Mammary epithelial cell (primary cell): ENCODE results near the gene SPTLC2.
"Not testable (repeated sequence)": the region's sequence is repeated elsewhere in the genome, so short reads cannot be mapped to it uniquely, and the experiment has no call there.

ENCODE experiments used
- EZH2 ChIP-seq: IDR thresholded peaks from 2 replicates; pipeline ENCODE4 v1.6.1; 2012; ENCODE audit warnings: low read length, inconsistent platforms, borderline replicate concordance
- TF ChIP-seq, protein P1 (sequence below), 2 donors: IDR thresholded peaks in 1 of 2; conservative IDR thresholded peaks in 1 of 2; 2 replicates each; pipeline ENCODE4 v1.5.1; 2011 to 2012; ENCODE audit warnings: inconsistent platforms in 2 of 2, low read length in 2 of 2, mild to moderate bottlenecking in 2 of 2, control low read depth in 1 of 2, low read depth in 1 of 2; ENCODE audit not compliant: insufficient read depth in 1 of 2; ENCODE audit errors: extremely low read depth in 1 of 2

- TF ChIP-seq, protein P1, sequence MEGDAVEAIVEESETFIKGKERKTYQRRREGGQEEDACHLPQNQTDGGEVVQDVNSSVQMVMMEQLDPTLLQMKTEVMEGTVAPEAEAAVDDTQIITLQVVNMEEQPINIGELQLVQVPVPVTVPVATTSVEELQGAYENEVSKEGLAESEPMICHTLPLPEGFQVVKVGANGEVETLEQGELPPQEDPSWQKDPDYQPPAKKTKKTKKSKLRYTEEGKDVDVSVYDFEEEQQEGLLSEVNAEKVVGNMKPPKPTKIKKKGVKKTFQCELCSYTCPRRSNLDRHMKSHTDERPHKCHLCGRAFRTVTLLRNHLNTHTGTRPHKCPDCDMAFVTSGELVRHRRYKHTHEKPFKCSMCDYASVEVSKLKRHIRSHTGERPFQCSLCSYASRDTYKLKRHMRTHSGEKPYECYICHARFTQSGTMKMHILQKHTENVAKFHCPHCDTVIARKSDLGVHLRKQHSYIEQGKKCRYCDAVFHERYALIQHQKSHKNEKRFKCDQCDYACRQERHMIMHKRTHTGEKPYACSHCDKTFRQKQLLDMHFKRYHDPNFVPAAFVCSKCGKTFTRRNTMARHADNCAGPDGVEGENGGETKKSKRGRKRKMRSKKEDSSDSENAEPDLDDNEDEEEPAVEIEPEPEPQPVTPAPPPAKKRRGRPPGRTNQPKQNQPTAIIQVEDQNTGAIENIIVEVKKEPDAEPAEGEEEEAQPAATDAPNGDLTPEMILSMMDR (conservative IDR thresholded peaks at IDR 0.05 in 1 of 2, IDR thresholded peaks at IDR 0.05 in 1 of 2; ENCODE audit: extremely low read depth in 1 of 2, insufficient read depth in 1 of 2, low read depth in 1 of 2, low read length in 2 of 2): not testable (repeated sequence)
- TF ChIP-seq EZH2: not testable (repeated sequence)
Measured at GRCh38 chr14:77588411-77589025, 27.9 kb downstream of the SPTLC2 start.
